Fibroblast of lung (primary cell): ENCODE results near the gene IL36B.

Experiments
- EZH2 ChIP-seq: IDR thresholded peaks from 2 replicates; pipeline ENCODE4 v1.5.1; 2012; ENCODE audit warnings: low read length, control low read depth, mild to moderate bottlenecking; ENCODE audit errors: missing control alignments
- TF ChIP-seq, protein P1 (sequence below), 2 donors: IDR thresholded peaks in 1 of 2; conservative IDR thresholded peaks in 1 of 2; 1 replicate in 1 of 2; 2 replicates in 1 of 2; pipeline ENCODE4 v1.5.1; 2011 to 2012; ENCODE audit warnings: low read length in 2 of 2, control low read depth in 1 of 2, inconsistent platforms in 1 of 2, low read depth in 1 of 2, mild to moderate bottlenecking in 1 of 2

DNA sequence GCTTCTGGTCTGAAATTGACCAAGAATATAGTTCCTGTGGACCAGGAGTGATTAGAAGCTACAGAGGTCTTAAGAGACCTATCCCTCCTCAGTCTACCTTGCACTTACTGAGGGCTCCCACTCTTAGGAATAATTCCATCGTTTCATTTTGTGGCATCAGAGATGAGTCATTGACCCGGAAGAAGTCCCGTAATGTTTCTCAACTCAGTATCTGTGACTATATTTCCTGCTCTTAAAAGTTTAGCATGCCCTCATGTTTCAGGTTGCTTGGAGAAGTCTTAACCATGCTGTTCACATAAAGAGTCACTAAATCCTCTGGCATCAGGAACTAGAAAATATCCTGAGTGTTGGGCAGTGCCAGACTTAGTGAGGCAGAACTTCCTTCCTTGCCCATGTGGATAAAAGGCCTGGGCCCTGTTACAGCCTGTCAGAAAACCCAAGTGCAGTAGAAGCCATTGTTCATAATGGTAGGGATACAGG lies 47.6 kb downstream of the IL36B start, which contains the start of gene IL36A:
- TF ChIP-seq, protein P1, sequence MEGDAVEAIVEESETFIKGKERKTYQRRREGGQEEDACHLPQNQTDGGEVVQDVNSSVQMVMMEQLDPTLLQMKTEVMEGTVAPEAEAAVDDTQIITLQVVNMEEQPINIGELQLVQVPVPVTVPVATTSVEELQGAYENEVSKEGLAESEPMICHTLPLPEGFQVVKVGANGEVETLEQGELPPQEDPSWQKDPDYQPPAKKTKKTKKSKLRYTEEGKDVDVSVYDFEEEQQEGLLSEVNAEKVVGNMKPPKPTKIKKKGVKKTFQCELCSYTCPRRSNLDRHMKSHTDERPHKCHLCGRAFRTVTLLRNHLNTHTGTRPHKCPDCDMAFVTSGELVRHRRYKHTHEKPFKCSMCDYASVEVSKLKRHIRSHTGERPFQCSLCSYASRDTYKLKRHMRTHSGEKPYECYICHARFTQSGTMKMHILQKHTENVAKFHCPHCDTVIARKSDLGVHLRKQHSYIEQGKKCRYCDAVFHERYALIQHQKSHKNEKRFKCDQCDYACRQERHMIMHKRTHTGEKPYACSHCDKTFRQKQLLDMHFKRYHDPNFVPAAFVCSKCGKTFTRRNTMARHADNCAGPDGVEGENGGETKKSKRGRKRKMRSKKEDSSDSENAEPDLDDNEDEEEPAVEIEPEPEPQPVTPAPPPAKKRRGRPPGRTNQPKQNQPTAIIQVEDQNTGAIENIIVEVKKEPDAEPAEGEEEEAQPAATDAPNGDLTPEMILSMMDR (conservative IDR thresholded peaks at IDR 0.05 in 1 of 2, IDR thresholded peaks at IDR 0.05 in 1 of 2; ENCODE audit: low read depth in 1 of 2, low read length in 2 of 2): no peak
- no peak for TF ChIP-seq EZH2
